Neural progenitor cell (in vitro differentiated cells): ENCODE data around the gene SLC7A6.

ENCODE experiments used
- EZH2 ChIP-seq: fragments of 200-600 bp; sonication (generic); IDR thresholded peaks from 2 replicates; pipeline ENCODE4 v1.6.1; 2017; ENCODE audit warnings: antibody characterized with exemption, mild to moderate bottlenecking, moderate library complexity
- TF ChIP-seq, protein P1 (sequence below): fragments of 200-600 bp; sonication (generic); IDR thresholded peaks from 2 replicates; pipeline ENCODE4 v1.5.1; 2017; ENCODE audit warnings: antibody characterized with exemption, mild to moderate bottlenecking

DNA sequence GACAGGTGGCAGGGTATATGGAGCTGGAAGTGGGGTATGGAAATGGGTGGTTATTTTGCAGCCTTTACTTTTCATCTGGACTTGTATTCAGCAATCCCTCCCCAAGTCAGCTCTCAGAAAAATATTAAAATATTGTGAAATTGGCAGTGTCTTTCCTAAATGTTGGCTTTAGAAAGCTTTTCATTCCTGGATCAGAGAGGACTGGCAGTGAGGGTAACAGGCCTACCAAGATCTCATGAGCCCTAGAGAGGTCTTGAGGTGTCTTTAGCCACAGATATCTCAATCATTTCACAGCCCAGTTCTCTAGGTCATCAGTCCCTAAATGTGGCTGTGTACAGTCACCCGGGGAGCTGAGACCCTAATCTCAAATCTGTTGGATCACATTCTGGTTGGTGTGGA is 23.9 kb downstream of the SLC7A6 start:
- TF ChIP-seq, protein P1, sequence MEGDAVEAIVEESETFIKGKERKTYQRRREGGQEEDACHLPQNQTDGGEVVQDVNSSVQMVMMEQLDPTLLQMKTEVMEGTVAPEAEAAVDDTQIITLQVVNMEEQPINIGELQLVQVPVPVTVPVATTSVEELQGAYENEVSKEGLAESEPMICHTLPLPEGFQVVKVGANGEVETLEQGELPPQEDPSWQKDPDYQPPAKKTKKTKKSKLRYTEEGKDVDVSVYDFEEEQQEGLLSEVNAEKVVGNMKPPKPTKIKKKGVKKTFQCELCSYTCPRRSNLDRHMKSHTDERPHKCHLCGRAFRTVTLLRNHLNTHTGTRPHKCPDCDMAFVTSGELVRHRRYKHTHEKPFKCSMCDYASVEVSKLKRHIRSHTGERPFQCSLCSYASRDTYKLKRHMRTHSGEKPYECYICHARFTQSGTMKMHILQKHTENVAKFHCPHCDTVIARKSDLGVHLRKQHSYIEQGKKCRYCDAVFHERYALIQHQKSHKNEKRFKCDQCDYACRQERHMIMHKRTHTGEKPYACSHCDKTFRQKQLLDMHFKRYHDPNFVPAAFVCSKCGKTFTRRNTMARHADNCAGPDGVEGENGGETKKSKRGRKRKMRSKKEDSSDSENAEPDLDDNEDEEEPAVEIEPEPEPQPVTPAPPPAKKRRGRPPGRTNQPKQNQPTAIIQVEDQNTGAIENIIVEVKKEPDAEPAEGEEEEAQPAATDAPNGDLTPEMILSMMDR, result no peak
- TF ChIP-seq EZH2, result no peak
